Endothelial cell of umbilical vein (primary cell): ENCODE measurements around the gene TMEM14A. TPM values are rescaled to one million over a fixed set of nuclear protein-coding genes. Genes with fewer than 3 reads are reported as not detected.

ENCODE experiments used
- BruUV-seq: library from RNA; stranded (reverse); fragments of 400-500 nt; replicated peaks from 2 replicates; lab custom pipeline; 2021; lab: Mats Ljungman, UMichigan
- CTCF ChIA-PET: fragments of 300-600, 350-600 bp; sonication (Branson Sonifier 250); formaldehyde crosslinking; loops from one replicate; lab custom pipeline; 2021; ENCODE audit warnings: antibody characterized with exemption, inconsistent platforms; lab: Charles Lee
- POLR2A ChIA-PET: fragments of 300-600, 350-600 bp; sonication (Branson Sonifier 250); formaldehyde crosslinking; loops from one replicate; lab custom pipeline; 2021; ENCODE audit warnings: antibody characterized with exemption, inconsistent platforms; lab: Charles Lee
- DNase-seq: peaks from one replicate; pipeline ENCODE4 v3.0.0-alpha.2; 2011; ENCODE audit warnings: low read depth, low spot score
- FAIRE-seq: peaks from 2 replicates; lab custom pipeline; 2011; peaks lifted over from hg19 to GRCh38; lab: Jason Lieb, UNC
- H2AFZ ChIP-seq: 2 replicates; pipeline ENCODE4 v1.6.0; 2012; ENCODE audit warnings: low read depth, low read length, control low read depth, inconsistent platforms
- H3K27ac ChIP-seq: 2 replicates; pipeline ENCODE4 v1.5.1; 2011; ENCODE audit warnings: low read depth, mild to moderate bottlenecking, control low read depth, low read length, moderate library complexity; ENCODE audit not compliant: insufficient read depth
- H3K27me3 ChIP-seq, 2 experiments: 2 replicates each; pipeline versions ENCODE4 v1.6.0 to v1.6.1; 2011; ENCODE audit warnings: low read length in 2 of 2, mixed read lengths in 1 of 2; ENCODE audit not compliant: control insufficient read depth in 2 of 2, insufficient read depth in 2 of 2
- H3K36me3 ChIP-seq, 2 experiments: 2 replicates in 1 of 2; 3 replicates in 1 of 2; pipeline ENCODE4 v1.5.1; 2011; ENCODE audit warnings: low read length in 2 of 2, mild to moderate bottlenecking in 1 of 2, moderate library complexity in 1 of 2; ENCODE audit not compliant: control insufficient read depth in 2 of 2, insufficient read depth in 2 of 2; ENCODE audit errors: extremely low read depth in 1 of 2
- H3K4me1 ChIP-seq: 3 replicates; pipeline ENCODE4 v1.5.1; 2011; ENCODE audit warnings: mild to moderate bottlenecking, low read length; ENCODE audit not compliant: control insufficient read depth, insufficient read depth; ENCODE audit errors: extremely low read depth
- H3K4me2 ChIP-seq: 2 replicates; pipeline ENCODE4 v1.6.1; 2011; ENCODE audit warnings: low read length, control low read depth, mixed read lengths; ENCODE audit not compliant: insufficient read depth
- H3K4me3 ChIP-seq, 3 experiments: fragments of 200-600 bp in 1 of 3; sonication (generic), shearing (Covaris generic) in 1 of 3; replicated peaks in 1 of 3; 2 replicates each; pipeline ENCODE4 v1.5.1; 2011 to 2016; ENCODE audit warnings: control low read depth in 3 of 3, low read length in 3 of 3, mild to moderate bottlenecking in 2 of 3, inconsistent platforms in 1 of 3, low read depth in 1 of 3, moderate library complexity in 1 of 3; ENCODE audit not compliant: insufficient read depth in 1 of 3
- H3K79me2 ChIP-seq: 2 replicates; pipeline ENCODE4 v1.6.0; 2012; ENCODE audit warnings: low read length, inconsistent platforms; ENCODE audit not compliant: control insufficient read depth, insufficient read depth
- H3K9ac ChIP-seq: replicated peaks from 2 replicates; pipeline ENCODE3; 2011; ENCODE audit warnings: low read length, control low read depth; ENCODE audit not compliant: insufficient read depth; ENCODE audit errors: extremely low read depth
- H3K9me1 ChIP-seq: replicated peaks from 3 replicates; pipeline ENCODE4 v1.6.0; 2011; ENCODE audit warnings: mild to moderate bottlenecking, low read length; ENCODE audit not compliant: control insufficient read depth, insufficient read depth; ENCODE audit errors: extremely low read depth
- H3K9me3 ChIP-seq: replicated peaks from 2 replicates; pipeline ENCODE4 v1.5.1; 2012; ENCODE audit warnings: low read length, inconsistent platforms; ENCODE audit not compliant: control insufficient read depth, insufficient read depth
- H4K20me1 ChIP-seq: replicated peaks from 2 replicates; pipeline ENCODE3; 2011; ENCODE audit warnings: mild to moderate bottlenecking, low read length; ENCODE audit not compliant: control insufficient read depth, insufficient read depth; ENCODE audit errors: extremely low read depth
- CTCF ChIP-seq, 2 donors: IDR thresholded peaks; 1 replicate in 1 of 2; 2 replicates in 1 of 2; pipeline ENCODE4 v1.5.1; 2011; ENCODE audit warnings: low read length in 2 of 2, mild to moderate bottlenecking in 2 of 2, moderate library complexity in 2 of 2, control low read depth in 1 of 2, inconsistent platforms in 1 of 2, low read depth in 1 of 2; ENCODE audit not compliant: insufficient read depth in 1 of 2; ENCODE audit errors: extremely low read depth in 1 of 2
- EZH2 ChIP-seq: IDR thresholded peaks from 2 replicates; pipeline ENCODE4 v1.6.1; 2012; ENCODE audit warnings: borderline replicate concordance, low read depth, mild to moderate bottlenecking, moderate library complexity, low read length, inconsistent platforms; ENCODE audit not compliant: severe bottlenecking
- FOS ChIP-seq: IDR thresholded peaks from 2 replicates; pipeline ENCODE4 v1.6.1; 2011; ENCODE audit warnings: mild to moderate bottlenecking, low read length, moderate library complexity, borderline replicate concordance; ENCODE audit not compliant: insufficient read depth
- GATA2 ChIP-seq: IDR thresholded peaks from 2 replicates; pipeline ENCODE4 v1.7.0; 2011; ENCODE audit warnings: low read depth, mild to moderate bottlenecking, moderate library complexity, mixed read lengths, low read length; ENCODE audit not compliant: insufficient read length, insufficient read depth
- JUN ChIP-seq: IDR thresholded peaks from 2 replicates; pipeline ENCODE4 v1.6.1; 2011; ENCODE audit warnings: borderline replicate concordance, low read depth; ENCODE audit not compliant: insufficient read length, insufficient read depth
- MYC ChIP-seq: IDR thresholded peaks from one replicate; pipeline ENCODE4 v1.6.1; 2011; ENCODE audit warnings: mild to moderate bottlenecking, low read depth, low read length
- POLR2A ChIP-seq: IDR thresholded peaks from 2 replicates; pipeline ENCODE4 v1.6.1; 2012; ENCODE audit warnings: low read depth, mild to moderate bottlenecking, control low read depth, low read length
- POLR2AphosphoS5 ChIP-seq: IDR thresholded peaks from 2 replicates; pipeline ENCODE4 v1.6.1; 2012; ENCODE audit warnings: low read depth, mild to moderate bottlenecking, control low read depth, low read length, moderate library complexity; ENCODE audit not compliant: insufficient read depth
- dilution Hi-C: fragments of 300-500 bp; cut with MboI; formaldehyde crosslinking; loops from one replicate; pipeline ENCODE4 v1.15.0; 2019; ENCODE audit warnings: low sequenced_read_pairs; ENCODE audit not compliant: extremely low pct_ligation_motif_present
- intact Hi-C: fragments of 100-400 bp; cut with micrococcal nuclease; formaldehyde crosslinking; loops from one replicate; pipeline ENCODE4 v1.10.0; 2022
- polyA plus RNA-seq, 4 experiments: library from polyadenylated mRNA; depleted of rRNA in 3 of 4; stranded (reverse) in 3 of 4; unstranded in 1 of 4; fragments of >200 nt; gene quantifications; 2 replicates each; pipeline versions ENCODE4 v1.2.1 to v1.2.3, GENCODE V29; 2011 to 2012; ENCODE audit warnings: missing spikeins in 1 of 4
- total RNA-seq: library from RNA; stranded (reverse); gene quantifications from 2 replicates; pipeline ENCODE4 v1.2.3, GENCODE V29; 2021
- TF ChIP-seq, protein P1 (sequence below): IDR thresholded peaks from 2 replicates; pipeline ENCODE4 v1.6.1; 2011; ENCODE audit not compliant: insufficient read depth, insufficient read length

Gene TMEM14A
- total and polyA plus RNA-seq, 2 donors (not counting 3 experiments of a cell fraction or from before 2014, with no cell fraction given) = 19.5 to 33.7 TPM

GRCh38 chr6:52686878-52687699, 16.2 kb downstream of the TMEM14A start:
- TF ChIP-seq EZH2 (no peak), POLR2AphosphoS5 (no peak), CTCF (IDR thresholded peaks at IDR 0.05; ENCODE audit: extremely low read depth in 1 of 2, insufficient read depth in 1 of 2, low read depth in 1 of 2, low read length in 2 of 2) (no peak), MYC (no peak), JUN (no peak), FOS (no peak), POLR2A (no peak), GATA2 (no peak)
- TF ChIP-seq, protein P1, sequence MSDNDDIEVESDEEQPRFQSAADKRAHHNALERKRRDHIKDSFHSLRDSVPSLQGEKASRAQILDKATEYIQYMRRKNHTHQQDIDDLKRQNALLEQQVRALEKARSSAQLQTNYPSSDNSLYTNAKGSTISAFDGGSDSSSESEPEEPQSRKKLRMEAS = no peak
- no peak for DNase-seq
- no peak overlapping the region for H3K27ac ChIP-seq
- CTCF ChIA-PET = no interaction called here
- H3K4me2 ChIP-seq = no peak overlapping the region
- no peaks in the 10 kb centered on the region for H4K20me1 ChIP-seq
- POLR2A ChIA-PET = no interaction called here
- no peaks in the 10 kb centered on the region for H3K9me1 ChIP-seq
- no peaks in the 10 kb centered on the region for H3K79me2 ChIP-seq
- no peak overlapping the region for H3K9ac ChIP-seq
- no peaks in the 10 kb centered on the region for H3K27me3 ChIP-seq
- H3K9me3 ChIP-seq = no peaks in the 10 kb centered on the region
- dilution Hi-C loops (no loop called here), intact Hi-C loops (no loop called here)
- BruUV-seq = no TSS peak
- no peak for FAIRE-seq
- no peak overlapping the region for H3K4me3 ChIP-seq
- no peaks in the 10 kb centered on the region for H3K4me1 ChIP-seq
- no peaks in the 10 kb centered on the region for H3K36me3 ChIP-seq
- no peak overlapping the region for H2AFZ ChIP-seq
